HepG2 (cell line): Measurements from ENCODE around the gene MLLT11.

ENCODE experiments used
- JUN ChIP-seq: sonication (generic); formaldehyde crosslinking; IDR thresholded peaks from 2 replicates; pipeline ENCODE4 v1.4.0; 2020; ENCODE audit warnings: mild to moderate bottlenecking, missing genetic modification reagents
- ONECUT2 ChIP-seq: sonication (generic); formaldehyde crosslinking; IDR thresholded peaks from 2 replicates; pipeline ENCODE4 v1.4.0; 2020; ENCODE audit warnings: missing genetic modification reagents
- POLR2A ChIP-seq, 2 experiments: IDR thresholded peaks; 2 replicates each; pipeline ENCODE4 v1.6.1; 2011; ENCODE audit warnings: low read depth in 2 of 2, low read length in 2 of 2, mild to moderate bottlenecking in 1 of 2, moderate library complexity in 1 of 2; ENCODE audit not compliant: insufficient read depth in 1 of 2

GRCh38 chr1:151060007-151060656 lies at the start of gene MLLT11:
- TF ChIP-seq ONECUT2 (CRISPR knock-in tag) (no peak), JUN (no peak), POLR2A (IDR thresholded peaks at IDR 0.05; ENCODE audit: insufficient read depth in 1 of 2, low read depth in 2 of 2, low read length in 2 of 2) (no peak)
